ENCODE results near the gene SMIM45.

The SMIM45 gene

GRCh38 chr22:41915786-41916493, 36.0 kb upstream of the SMIM45 start:
- DNase-seq = no peak

GRCh38 chr22:41916745-41917358, 35.1 kb upstream of the SMIM45 start:
- no peak for DNase-seq

- no peak for DNase-seq
Observed at GRCh38 chr22:41917375-41917902, 34.5 kb upstream of the SMIM45 start.

- DNase-seq = no peak
Observed at GRCh38 chr22:41917903-41918791, 33.8 kb upstream of the SMIM45 start.

- no peak for DNase-seq
Observed at GRCh38 chr22:41919357-41920224, 32.4 kb upstream of the SMIM45 start.

- no peak for DNase-seq
Observed at GRCh38 chr22:41920271-41920976, 31.5 kb upstream of the SMIM45 start.

- no peak for DNase-seq
Observed at GRCh38 chr22:41922328-41922727, 29.6 kb upstream of the SMIM45 start.

- no peak for DNase-seq
Observed at GRCh38 chr22:41922940-41923594, 28.9 kb upstream of the SMIM45 start.

GRCh38 chr22:41923595-41924276, 28.2 kb upstream of the SMIM45 start:
- DNase-seq = no peak

- DNase-seq = no peak
Observed at GRCh38 chr22:41925783-41926460, 26.0 kb upstream of the SMIM45 start.

- DNase-seq = no peak
Observed at GRCh38 chr22:41927813-41928212, 24.1 kb upstream of the SMIM45 start.

GRCh38 chr22:41928593-41929417, 23.1 kb upstream of the SMIM45 start:
- DNase-seq = no peak

GRCh38 chr22:41929418-41929810, 22.5 kb upstream of the SMIM45 start:
- no peak for DNase-seq

- DNase-seq = no peak
Observed at GRCh38 chr22:41931701-41932269, 20.2 kb upstream of the SMIM45 start.

- no peak for DNase-seq
Observed at GRCh38 chr22:41932353-41932752, 19.6 kb upstream of the SMIM45 start.

GRCh38 chr22:41933411-41934177, 18.4 kb upstream of the SMIM45 start:
- no peak for DNase-seq

GRCh38 chr22:41934284-41935014, 17.5 kb upstream of the SMIM45 start:
- DNase-seq = no peak

Data from left hindlimb (tissue), 1 donor.